ENCODE data around the gene RPS6KA3.
"Not testable (repeated sequence)": the region's sequence is repeated elsewhere in the genome, so short reads cannot be mapped to it uniquely, and the experiment has no call there.

The RPS6KA3 gene

DNA sequence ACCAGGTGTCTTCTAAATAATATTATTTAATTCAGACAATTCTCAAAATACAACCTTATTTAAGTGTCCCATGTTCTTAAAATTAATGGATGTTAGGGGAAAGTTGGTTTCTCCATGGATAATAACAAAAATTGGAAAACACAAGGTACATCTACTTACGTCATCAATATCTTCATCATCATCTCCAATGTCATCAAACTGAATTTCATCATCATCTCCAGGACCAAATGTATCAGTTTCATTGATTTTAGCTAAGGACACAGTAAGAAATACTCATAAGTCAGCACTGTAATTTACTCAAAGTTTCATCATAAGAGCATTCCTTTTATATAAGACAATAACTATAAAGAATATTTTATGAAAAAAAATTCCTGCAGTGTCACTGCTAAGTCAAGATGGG is 136.4 kb downstream of the RPS6KA3 start:
- Histone ChIP-seq H3K4me3 (ENCODE audit: severe bottlenecking) (no peak overlapping the region), H3K9me3 (ENCODE audit: severe bottlenecking) (no peaks in the 10 kb centered on the region), H3K27ac (ENCODE audit: poor library complexity, severe bottlenecking) (peak overlapping the region; percentile 13), H3K4me1 (ENCODE audit: insufficient read depth, poor library complexity, severe bottlenecking) (peaks cover 3% of the 10 kb centered on the region), H3K27me3 (ENCODE audit: insufficient read depth, poor library complexity, severe bottlenecking) (no peaks in the 10 kb centered on the region), H3K36me3 (ENCODE audit: low read depth) (peaks cover 59% of the 10 kb centered on the region)
- TF ChIP-seq, protein P1, sequence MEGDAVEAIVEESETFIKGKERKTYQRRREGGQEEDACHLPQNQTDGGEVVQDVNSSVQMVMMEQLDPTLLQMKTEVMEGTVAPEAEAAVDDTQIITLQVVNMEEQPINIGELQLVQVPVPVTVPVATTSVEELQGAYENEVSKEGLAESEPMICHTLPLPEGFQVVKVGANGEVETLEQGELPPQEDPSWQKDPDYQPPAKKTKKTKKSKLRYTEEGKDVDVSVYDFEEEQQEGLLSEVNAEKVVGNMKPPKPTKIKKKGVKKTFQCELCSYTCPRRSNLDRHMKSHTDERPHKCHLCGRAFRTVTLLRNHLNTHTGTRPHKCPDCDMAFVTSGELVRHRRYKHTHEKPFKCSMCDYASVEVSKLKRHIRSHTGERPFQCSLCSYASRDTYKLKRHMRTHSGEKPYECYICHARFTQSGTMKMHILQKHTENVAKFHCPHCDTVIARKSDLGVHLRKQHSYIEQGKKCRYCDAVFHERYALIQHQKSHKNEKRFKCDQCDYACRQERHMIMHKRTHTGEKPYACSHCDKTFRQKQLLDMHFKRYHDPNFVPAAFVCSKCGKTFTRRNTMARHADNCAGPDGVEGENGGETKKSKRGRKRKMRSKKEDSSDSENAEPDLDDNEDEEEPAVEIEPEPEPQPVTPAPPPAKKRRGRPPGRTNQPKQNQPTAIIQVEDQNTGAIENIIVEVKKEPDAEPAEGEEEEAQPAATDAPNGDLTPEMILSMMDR (IDR thresholded peaks at IDR 0.05; ENCODE audit: poor library complexity, severe bottlenecking), result no peak
- no peak for ATAC-seq (ENCODE audit: low read depth)
- no peak for DNase-seq (ENCODE audit: low spot score)

DNA sequence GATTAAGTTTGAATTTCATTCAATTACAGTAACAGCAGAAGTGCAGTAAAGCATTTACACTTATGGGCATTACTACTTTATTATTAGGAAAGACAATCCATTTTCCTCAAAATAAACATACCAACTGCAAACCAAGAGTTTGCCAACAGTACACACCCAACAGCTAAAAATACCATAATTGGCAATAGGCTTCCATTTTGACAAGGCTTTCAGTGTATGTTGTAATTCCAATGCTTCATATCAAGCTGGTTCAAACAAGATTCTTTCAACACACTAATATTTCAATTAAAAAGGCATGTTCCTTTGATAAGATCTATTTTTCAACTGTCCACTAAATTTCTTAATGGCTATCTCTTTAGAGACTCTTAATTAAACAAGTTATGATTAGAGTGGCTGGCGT is 137.2 kb downstream of the RPS6KA3 start:
- Histone ChIP-seq H3K36me3 (ENCODE audit: low read depth) (peaks cover 54% of the 10 kb centered on the region), H3K27ac (ENCODE audit: poor library complexity, severe bottlenecking) (peak overlapping the region; percentile 13), H3K4me3 (ENCODE audit: severe bottlenecking) (no peak overlapping the region), H3K4me1 (ENCODE audit: insufficient read depth, poor library complexity, severe bottlenecking) (peaks cover 3% of the 10 kb centered on the region), H3K9me3 (ENCODE audit: severe bottlenecking) (no peaks in the 10 kb centered on the region), H3K27me3 (ENCODE audit: insufficient read depth, poor library complexity, severe bottlenecking) (no peaks in the 10 kb centered on the region)
- ATAC-seq (ENCODE audit: low read depth) (no peak), DNase-seq (ENCODE audit: low spot score) (no peak)
- TF ChIP-seq, protein P1 (IDR thresholded peaks at IDR 0.05; ENCODE audit: poor library complexity, severe bottlenecking), result no peak

DNA sequence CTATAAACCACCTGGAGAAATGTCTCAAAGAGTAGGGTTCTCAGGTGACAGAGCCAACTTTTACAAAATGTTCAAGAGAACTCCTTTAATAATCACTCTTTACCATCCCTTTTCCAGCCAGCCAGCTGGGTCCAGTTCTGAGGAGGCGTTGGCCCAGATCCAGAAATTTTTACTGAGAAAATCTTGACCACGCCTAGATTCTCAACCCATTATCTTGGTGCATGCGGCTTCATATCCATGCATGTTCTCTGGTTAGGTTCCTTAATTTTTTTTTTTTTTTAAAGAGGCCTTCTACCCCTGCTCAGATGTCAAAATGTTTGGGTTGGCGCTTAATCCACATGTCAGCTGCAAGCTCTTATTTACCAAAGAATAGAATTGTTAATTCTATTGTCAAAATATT is 138.0 kb downstream of the RPS6KA3 start:
- Histone ChIP-seq H3K9me3 (ENCODE audit: severe bottlenecking) (no peaks in the 10 kb centered on the region), H3K27ac (ENCODE audit: poor library complexity, severe bottlenecking) (peak overlapping the region; percentile 13), H3K36me3 (ENCODE audit: low read depth) (peaks cover 50% of the 10 kb centered on the region), H3K4me1 (ENCODE audit: insufficient read depth, poor library complexity, severe bottlenecking) (peaks cover 3% of the 10 kb centered on the region), H3K27me3 (ENCODE audit: insufficient read depth, poor library complexity, severe bottlenecking) (no peaks in the 10 kb centered on the region), H3K4me3 (ENCODE audit: severe bottlenecking) (no peak overlapping the region)
- TF ChIP-seq, protein P1 (IDR thresholded peaks at IDR 0.05; ENCODE audit: poor library complexity, severe bottlenecking), result no peak
- ATAC-seq (ENCODE audit: low read depth) (no peak; the same call in 2 of the 3 replicates), DNase-seq (ENCODE audit: low spot score) (no peak)

DNA sequence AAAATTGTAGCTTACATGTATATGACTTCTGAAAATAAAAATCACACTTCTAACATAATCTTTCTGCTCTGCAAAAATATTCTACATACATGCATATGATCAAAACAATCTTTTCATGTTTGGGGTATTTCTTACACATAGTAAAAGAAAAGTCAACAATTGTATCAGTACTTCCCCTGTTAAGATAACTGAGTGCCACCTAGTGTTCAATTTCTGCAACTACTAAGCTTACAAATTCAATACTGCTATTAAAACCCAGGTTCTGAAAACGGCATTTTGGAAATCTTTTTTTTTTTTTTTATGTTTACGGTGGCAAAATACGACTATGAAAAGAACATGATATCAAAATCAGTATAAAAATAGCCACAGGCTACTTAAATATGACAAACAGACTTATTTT is 139.3 kb downstream of the RPS6KA3 start:
- not testable (repeated sequence) for H3K4me3 ChIP-seq (ENCODE audit: severe bottlenecking); DNase-seq (ENCODE audit: low spot score); H3K4me1 ChIP-seq (ENCODE audit: insufficient read depth, poor library complexity, severe bottlenecking); H3K27ac ChIP-seq (ENCODE audit: poor library complexity, severe bottlenecking); H3K27me3 ChIP-seq (ENCODE audit: insufficient read depth, poor library complexity, severe bottlenecking); H3K9me3 ChIP-seq (ENCODE audit: severe bottlenecking)
- H3K36me3 ChIP-seq (ENCODE audit: low read depth), result peaks cover 39% of the 10 kb centered on the region
- ATAC-seq (ENCODE audit: low read depth), result peak; percentile 49; the same call in 1 of the 3 replicates

DNA sequence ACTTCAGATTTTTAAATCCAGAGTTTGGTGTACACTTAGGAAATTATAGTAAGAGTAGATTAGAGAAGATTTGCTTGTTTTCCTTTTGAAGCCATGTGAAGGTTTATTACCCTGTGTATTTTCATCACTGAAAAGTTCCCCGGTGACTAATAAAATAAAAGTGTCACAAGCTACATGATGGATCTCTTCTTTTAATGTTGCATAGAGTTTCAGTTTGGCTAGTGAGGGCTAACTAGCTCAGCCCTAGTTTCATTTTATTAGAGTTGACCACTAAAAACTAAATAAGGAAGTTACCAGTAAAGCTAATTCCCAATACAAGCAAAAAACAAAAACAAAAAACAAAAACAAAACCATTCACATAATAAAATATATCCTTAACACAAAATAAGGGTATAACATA is 139.9 kb downstream of the RPS6KA3 start:
- not testable (repeated sequence) for ATAC-seq (ENCODE audit: low read depth); DNase-seq (ENCODE audit: low spot score); H3K4me3 ChIP-seq (ENCODE audit: severe bottlenecking); H3K9me3 ChIP-seq (ENCODE audit: severe bottlenecking); H3K4me1 ChIP-seq (ENCODE audit: insufficient read depth, poor library complexity, severe bottlenecking); H3K27ac ChIP-seq (ENCODE audit: poor library complexity, severe bottlenecking); H3K27me3 ChIP-seq (ENCODE audit: insufficient read depth, poor library complexity, severe bottlenecking)
- H3K36me3 ChIP-seq (ENCODE audit: low read depth), result peaks cover 33% of the 10 kb centered on the region

DNA sequence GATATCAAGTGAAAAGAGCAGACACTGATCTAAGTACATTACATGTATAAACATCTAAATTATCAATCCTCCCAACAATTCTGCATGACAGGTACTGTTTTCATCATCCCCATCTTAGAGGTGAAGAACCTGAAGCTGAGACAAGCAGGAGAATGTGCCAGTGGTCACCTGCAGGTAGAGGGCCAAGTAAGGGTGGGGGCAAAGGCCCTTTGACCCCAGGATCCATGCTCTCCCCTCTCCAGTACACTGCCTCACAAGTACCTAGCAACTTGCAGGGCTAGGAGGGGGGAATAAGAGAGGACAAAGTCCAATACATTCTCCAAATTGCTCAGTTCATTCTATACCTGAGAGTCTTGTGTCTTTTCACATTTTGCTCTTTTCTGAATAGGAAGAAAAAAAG is 141.7 kb downstream of the RPS6KA3 start:
- TF ChIP-seq, protein P1 (IDR thresholded peaks at IDR 0.05; ENCODE audit: poor library complexity, severe bottlenecking), result no peak
- peaks cover 20% of the 10 kb centered on the region for H3K36me3 ChIP-seq (ENCODE audit: low read depth)
- H3K9me3 ChIP-seq (ENCODE audit: severe bottlenecking), result no peaks in the 10 kb centered on the region
- no peak for ATAC-seq (ENCODE audit: low read depth)
- no peak overlapping the region for H3K4me3 ChIP-seq (ENCODE audit: severe bottlenecking)
- peaks cover 3% of the 10 kb centered on the region for H3K4me1 ChIP-seq (ENCODE audit: insufficient read depth, poor library complexity, severe bottlenecking)
- DNase-seq (ENCODE audit: low spot score), result no peak
- no peaks in the 10 kb centered on the region for H3K27me3 ChIP-seq (ENCODE audit: insufficient read depth, poor library complexity, severe bottlenecking)
- no peak overlapping the region for H3K27ac ChIP-seq (ENCODE audit: poor library complexity, severe bottlenecking)
